ENCODE measurements around the gene DTX1. TPM values are rescaled to one million over a fixed set of nuclear protein-coding genes. Genes with fewer than 3 reads are reported as not detected.

Gene DTX1
- total and polyA plus RNA-seq, 7 donors, result 0.49 to 2.4 (median 0.75) TPM

- no peaks in the 10 kb centered on the region for H3K36me3 ChIP-seq (ENCODE audit: insufficient read depth in 1 of 2, low read depth in 1 of 2)
- no peak for ATAC-seq
- no peak overlapping the region for H3K4me3 ChIP-seq
- H3K9me3 ChIP-seq, result no peaks in the 10 kb centered on the region
- peaks cover 0 to 20% (median 5%) of the 10 kb centered on the region in 3 donors for H3K27me3 ChIP-seq (ENCODE audit: insufficient read depth in 3 of 3, low read length in 2 of 3)
- no peaks in the 10 kb centered on the region for H3K4me1 ChIP-seq
- intact Hi-C loops (cut with DNase I), result no loop called here
- no peak for DNase-seq
- WGBS, 3 donors, result 78 to 84% (median 84%) methylated on average over 28 to 30 of the region's 30 CpGs
- no peak for TF ChIP-seq CTCF (IDR thresholded peaks at IDR 0.05)
- no peak overlapping the region for H3K27ac ChIP-seq
Observed at GRCh38 chr12:113096675-113097461, 40.3 kb downstream of the DTX1 start.

- H3K9me3 ChIP-seq, result no peaks in the 10 kb centered on the region
- no peaks in the 10 kb centered on the region for H3K4me1 ChIP-seq
- ATAC-seq (peak in 1 of 4 donors; percentile 49), DNase-seq (peak in 1 of 2 donors; percentile 69)
- TF ChIP-seq CTCF (IDR thresholded peaks at IDR 0.05), result no peak
- H3K36me3 ChIP-seq (ENCODE audit: insufficient read depth in 1 of 2, low read depth in 1 of 2), result no peaks in the 10 kb centered on the region
- H3K4me3 ChIP-seq, result no peak overlapping the region
- peaks cover 0 to 13% (median 4%) of the 10 kb centered on the region in 3 donors for H3K27me3 ChIP-seq (ENCODE audit: insufficient read depth in 3 of 3, low read length in 2 of 3)
- intact Hi-C loops (cut with DNase I), result no loop called here
- 24 to 30% (median 27%) methylated on average over 14 of the region's 14 CpGs for WGBS, 3 donors
- no peak overlapping the region for H3K27ac ChIP-seq
Observed at GRCh38 chr12:113097716-113098440, 41.3 kb downstream of the DTX1 start.

GRCh38 chr12:113098441-113099028 is 42.0 kb downstream of the DTX1 start:
- no peak overlapping the region for H3K4me3 ChIP-seq
- H3K27ac ChIP-seq, result no peak overlapping the region
- ATAC-seq, result peak; percentile 65 to 87 (median 78)
- H3K36me3 ChIP-seq (ENCODE audit: insufficient read depth in 1 of 2, low read depth in 1 of 2), result no peaks in the 10 kb centered on the region
- DNase-seq, result peak; percentile 80 to 88
- peaks cover 0 to 12% (median 2%) of the 10 kb centered on the region in 3 donors for H3K27me3 ChIP-seq (ENCODE audit: insufficient read depth in 3 of 3, low read length in 2 of 3)
- WGBS, 3 donors, result 19 to 31% (median 22%) methylated on average over 15 of the region's 15 CpGs
- peak; percentile 50 for TF ChIP-seq CTCF (IDR thresholded peaks at IDR 0.05)
- H3K9me3 ChIP-seq, result no peaks in the 10 kb centered on the region
- no peaks in the 10 kb centered on the region for H3K4me1 ChIP-seq
- intact Hi-C loops (cut with DNase I), result no loop called here

- H3K27me3 ChIP-seq (ENCODE audit: insufficient read depth in 3 of 3, low read length in 2 of 3), result peaks cover 0 to 20% (median 2%) of the 10 kb centered on the region in 3 donors
- ATAC-seq (no peak), DNase-seq (no peak)
- no peaks in the 10 kb centered on the region for H3K36me3 ChIP-seq (ENCODE audit: insufficient read depth in 1 of 2, low read depth in 1 of 2)
- no peak overlapping the region for H3K27ac ChIP-seq
- no peaks in the 10 kb centered on the region for H3K9me3 ChIP-seq
- intact Hi-C loops (cut with DNase I), result no loop called here
- no peak overlapping the region for H3K4me3 ChIP-seq
- TF ChIP-seq CTCF (IDR thresholded peaks at IDR 0.05), result no peak
- H3K4me1 ChIP-seq, result no peaks in the 10 kb centered on the region
Observed at GRCh38 chr12:113099364-113099763, 42.8 kb downstream of the DTX1 start.

All from psoas muscle (tissue), 8 donors.